HL-60 (cell line): ENCODE results near the gene AGAP9.

Experiments
- DNase-seq, 2 experiments: peaks; one replicate each; pipeline ENCODE4 v3.0.0-alpha.2; 2010 to 2020; ENCODE audit warnings: low read depth in 1 of 2, low spot score in 1 of 2
- H3K27ac ChIP-seq: fragments of 250-450 bp; sonication (Bioruptor Pico); replicated peaks from 2 replicates; pipeline ENCODE4 v1.5.1; 2020; ENCODE audit warnings: mild to moderate bottlenecking, moderate library complexity
- H3K27me3 ChIP-seq: fragments of 250-450 bp; sonication (Bioruptor Pico); 2 replicates; pipeline ENCODE4 v1.5.1; 2021; ENCODE audit warnings: mild to moderate bottlenecking, moderate library complexity; ENCODE audit not compliant: insufficient read depth, poor library complexity, severe bottlenecking
- H3K4me3 ChIP-seq: replicated peaks from 2 replicates; pipeline ENCODE4 v1.5.1; 2011; ENCODE audit warnings: mild to moderate bottlenecking, control low read depth, low read length; ENCODE audit not compliant: insufficient read depth
- CTCF ChIP-seq: IDR thresholded peaks from one replicate; pipeline ENCODE4 v1.5.1; 2011; ENCODE audit warnings: low read length, control low read depth, inconsistent platforms; ENCODE audit not compliant: insufficient read depth
- GABPA ChIP-seq: IDR thresholded peaks from 2 replicates; pipeline ENCODE4 v1.6.1; 2012; ENCODE audit warnings: low read depth
- POLR2AphosphoS5 ChIP-seq: IDR thresholded peaks from 2 replicates; pipeline ENCODE4 v1.6.1; 2012; ENCODE audit warnings: low read depth
- REST ChIP-seq: IDR thresholded peaks from 2 replicates; pipeline ENCODE4 v1.6.1; 2012; ENCODE audit warnings: low read depth; ENCODE audit not compliant: insufficient replicate concordance
- SPI1 ChIP-seq: IDR thresholded peaks from 2 replicates; pipeline ENCODE4 v1.6.1; 2012; ENCODE audit warnings: low read depth, mild to moderate bottlenecking, borderline replicate concordance

AGAP9 gene

GRCh38 chr10:47454008-47454779, 69.2 kb downstream of the AGAP9 start:
- H3K27ac ChIP-seq: no peak overlapping the region
- no peak overlapping the region for H3K4me3 ChIP-seq
- TF ChIP-seq GABPA (no peak), SPI1 (no peak), CTCF (no peak), REST (no peak), POLR2AphosphoS5 (no peak)
- H3K27me3 ChIP-seq: no peaks in the 10 kb centered on the region
- no peak for DNase-seq

- Histone ChIP-seq H3K27me3 (no peaks in the 10 kb centered on the region), H3K4me3 (no peak overlapping the region), H3K27ac (no peak overlapping the region)
- no peak for DNase-seq
- no peak for TF ChIP-seq GABPA
- no peak for TF ChIP-seq CTCF
- TF ChIP-seq SPI1: no peak
- TF ChIP-seq POLR2AphosphoS5: no peak
- TF ChIP-seq REST: no peak
Observed at GRCh38 chr10:47453141-47454007, 70.1 kb downstream of the AGAP9 start.

- TF ChIP-seq SPI1: no peak
- TF ChIP-seq GABPA: no peak
- no peak for TF ChIP-seq CTCF
- no peak for TF ChIP-seq REST
- TF ChIP-seq POLR2AphosphoS5: no peak
- H3K27me3 ChIP-seq: no peaks in the 10 kb centered on the region
- no peak overlapping the region for H3K4me3 ChIP-seq
- no peak overlapping the region for H3K27ac ChIP-seq
- DNase-seq: no peak
Observed at GRCh38 chr10:47452495-47453140, 70.8 kb downstream of the AGAP9 start.
